Cardiac septum (tissue), 1 donor: ENCODE measurements around the gene TMC8. TPM values are rescaled to one million over a fixed set of nuclear protein-coding genes. Genes with fewer than 3 reads are reported as not detected.
"Not testable (repeated sequence)": the region's sequence is repeated elsewhere in the genome, so short reads cannot be mapped to it uniquely, and the experiment has no call there.

ENCODE experiments used
- DNase-seq: peaks from one replicate; pipeline ENCODE4 v3.0.0-alpha.2; 2020; ENCODE audit warnings: low spot score
- intact Hi-C: fragments of 100-400 bp; cut with DNase I; formaldehyde crosslinking; loops from one replicate; pipeline ENCODE4 v1.14.0; 2022
- total RNA-seq: library from RNA; stranded (reverse); fragmentation: NEBNext Ultra II Directional; extraction: Animal tissue kit (Norgen Biotek cat#: 25700); gene quantifications from one replicate; pipeline ENCODE4 v1.2.1, GENCODE V29; 2021
- donor health status: DM: no; HTN: no; CAD: no.

The TMC8 gene
- total RNA-seq, 1 donor from 2014 or later: 2.2 TPM

DNA sequence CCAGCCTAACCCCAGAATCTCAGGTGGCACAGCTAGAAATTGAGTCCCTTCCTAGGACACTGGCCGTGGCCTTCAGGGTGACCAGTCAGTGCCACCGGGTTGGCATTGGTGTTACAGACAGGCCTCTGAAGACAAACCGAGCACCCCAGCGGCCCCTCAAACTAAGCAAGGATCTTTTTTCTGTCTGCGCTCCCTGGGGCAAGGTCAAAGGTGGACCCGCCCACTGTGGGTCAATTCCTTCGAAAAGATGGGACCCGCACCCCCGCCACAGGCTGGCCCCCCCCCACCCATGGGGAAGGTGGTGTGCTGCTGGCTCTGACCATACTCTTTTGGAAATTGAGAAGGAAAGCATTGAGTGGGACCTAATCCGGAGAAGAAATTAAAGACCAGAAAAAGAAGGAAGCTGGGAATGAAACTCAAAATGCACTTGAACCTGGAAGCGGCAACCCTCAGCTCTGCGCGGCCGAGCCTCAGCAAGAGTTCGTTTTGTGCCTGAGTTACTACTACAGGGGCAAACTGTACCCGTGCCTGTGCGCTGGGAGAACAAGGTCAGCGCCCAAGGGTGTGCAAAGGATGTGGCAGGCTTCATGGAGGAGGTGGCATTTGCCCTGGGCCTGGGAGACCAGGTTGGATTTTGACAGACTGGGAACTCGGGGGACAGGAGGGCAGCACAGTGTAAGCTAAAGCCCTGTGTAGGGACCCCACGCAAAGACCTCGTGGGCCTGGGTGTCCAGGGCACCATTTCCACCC is 22.4 kb upstream of the TMC8 start:
- DNase-seq: no peak
- intact Hi-C loops: no loop called here

DNA sequence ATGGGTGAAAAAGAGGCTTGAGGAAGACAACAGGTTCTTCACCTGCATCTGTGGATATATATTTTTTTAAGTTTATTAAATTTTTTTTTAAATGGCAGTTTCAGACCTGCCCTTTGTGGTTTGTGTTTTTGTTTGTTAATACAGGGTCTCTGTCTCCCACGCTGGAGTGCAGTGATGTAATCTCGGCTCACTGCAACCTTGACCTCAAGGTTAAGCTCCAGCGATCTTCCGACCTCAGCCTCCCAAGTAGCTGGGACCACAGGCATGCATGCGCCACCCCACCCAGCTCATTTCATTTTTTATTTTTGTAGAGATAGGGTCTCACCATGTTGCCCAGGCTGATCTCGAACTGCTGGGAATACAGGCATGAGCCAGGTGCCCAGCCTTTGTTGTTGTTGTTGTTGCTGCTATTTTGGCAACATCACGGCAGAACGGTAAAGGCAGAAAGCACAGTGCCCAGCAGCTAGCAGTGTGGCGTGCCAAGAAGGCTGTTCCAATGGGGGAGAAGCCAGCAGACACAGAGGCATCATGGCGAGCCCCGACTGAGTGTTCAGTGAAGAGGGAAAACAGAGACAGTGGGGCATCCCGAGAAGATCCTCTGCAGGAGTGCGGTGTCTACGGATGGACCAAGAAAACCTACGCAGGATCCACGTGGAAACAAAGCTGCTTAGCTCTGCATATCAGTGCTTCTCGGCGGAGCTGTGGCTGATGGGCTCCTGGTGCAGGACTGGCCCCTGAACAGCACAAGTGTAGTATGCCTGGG is 21.7 kb upstream of the TMC8 start:
- intact Hi-C loops: no loop called here

DNA sequence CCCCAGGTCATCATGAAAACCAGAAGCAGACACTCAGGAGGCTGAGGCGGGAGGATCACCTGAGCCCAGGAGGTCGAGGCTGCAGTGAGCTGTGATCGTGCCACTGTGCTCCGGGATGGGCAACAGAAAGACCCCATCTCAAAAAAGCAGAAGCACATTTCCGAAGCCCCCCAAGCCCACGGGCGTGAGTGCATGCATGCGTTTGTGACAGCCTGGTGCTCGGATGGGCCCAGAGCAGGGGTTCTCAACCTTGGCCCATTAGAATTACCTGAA is 21.1 kb upstream of the TMC8 start:
- intact Hi-C loops: no loop called here
- DNase-seq: no peak

More for the DNA sequence above, 21.7 kb upstream of the TMC8 start:
- no peak for DNase-seq

DNA sequence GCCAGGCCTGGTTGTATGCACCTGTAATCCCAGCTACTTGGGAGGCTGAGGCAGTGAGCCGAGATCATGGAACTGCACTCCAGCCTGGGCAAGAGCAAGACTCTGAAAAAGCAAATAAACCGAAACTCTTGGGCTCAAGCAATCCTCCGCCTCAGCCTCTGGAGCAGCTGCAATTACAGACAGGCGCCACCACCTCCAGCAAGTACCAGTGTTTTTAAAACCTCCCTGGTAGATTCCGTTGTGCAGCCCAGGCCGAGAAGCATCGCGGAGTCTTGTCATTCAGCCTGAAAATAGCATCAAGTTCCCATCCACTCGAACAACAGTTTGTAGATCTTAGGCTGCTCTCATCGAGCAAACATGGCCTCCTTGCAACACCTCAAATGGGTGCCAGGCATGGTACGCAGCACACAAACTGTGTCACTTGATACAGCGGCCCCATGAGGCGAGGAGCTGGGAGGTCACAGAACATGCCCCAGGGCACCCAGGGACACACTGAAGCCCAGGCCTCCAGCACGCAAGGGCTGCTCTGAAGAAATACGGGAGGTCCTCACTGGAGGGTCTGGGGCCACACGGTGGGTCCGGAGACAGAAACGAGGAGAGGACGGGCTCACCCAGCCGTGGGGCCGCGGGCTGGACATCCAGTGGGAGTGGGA is 20.1 kb upstream of the TMC8 start:
- no peak for DNase-seq
- intact Hi-C loops: loop anchor here (5.0 kb wide), 1 partner anchor 312 kb away; no protein-coding TSS in a partner anchor

DNA sequence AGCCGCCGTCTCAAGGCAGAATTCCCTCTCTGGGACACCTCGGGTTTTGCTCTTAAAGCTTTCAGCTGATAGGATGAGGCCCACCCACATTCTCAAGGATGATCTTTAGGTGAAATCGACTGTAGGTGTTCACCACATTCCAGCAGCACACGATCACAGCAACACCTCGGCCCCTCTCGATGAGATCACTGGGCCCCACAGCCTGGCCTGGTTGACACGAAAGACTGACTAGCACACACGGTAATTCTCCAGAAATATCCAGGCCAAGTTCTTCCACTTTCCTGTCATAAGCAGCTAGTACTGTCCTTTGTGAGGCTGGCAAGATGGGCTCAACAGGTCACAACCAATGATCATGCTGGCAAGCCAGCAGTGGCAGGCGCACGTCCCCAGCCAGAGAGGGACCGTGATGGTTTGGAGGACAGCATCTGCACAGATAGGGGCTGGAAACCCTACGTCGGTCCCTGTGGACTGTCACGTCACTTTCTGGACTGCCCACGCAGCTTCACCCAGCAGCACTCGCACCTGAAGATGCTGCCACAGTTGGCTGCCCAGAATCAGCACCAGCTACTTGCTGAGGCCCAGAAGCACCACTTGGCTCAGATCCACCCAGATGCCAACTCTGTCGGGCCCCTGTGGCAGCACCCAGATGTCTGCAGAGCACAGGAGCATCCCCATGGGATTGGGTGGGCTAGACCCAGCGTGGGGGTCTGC is 19.4 kb upstream of the TMC8 start:
- intact Hi-C loops: loop anchor here (5.0 kb wide), 1 partner anchor 311 kb away; no protein-coding TSS in a partner anchor
- no peak for DNase-seq

DNA sequence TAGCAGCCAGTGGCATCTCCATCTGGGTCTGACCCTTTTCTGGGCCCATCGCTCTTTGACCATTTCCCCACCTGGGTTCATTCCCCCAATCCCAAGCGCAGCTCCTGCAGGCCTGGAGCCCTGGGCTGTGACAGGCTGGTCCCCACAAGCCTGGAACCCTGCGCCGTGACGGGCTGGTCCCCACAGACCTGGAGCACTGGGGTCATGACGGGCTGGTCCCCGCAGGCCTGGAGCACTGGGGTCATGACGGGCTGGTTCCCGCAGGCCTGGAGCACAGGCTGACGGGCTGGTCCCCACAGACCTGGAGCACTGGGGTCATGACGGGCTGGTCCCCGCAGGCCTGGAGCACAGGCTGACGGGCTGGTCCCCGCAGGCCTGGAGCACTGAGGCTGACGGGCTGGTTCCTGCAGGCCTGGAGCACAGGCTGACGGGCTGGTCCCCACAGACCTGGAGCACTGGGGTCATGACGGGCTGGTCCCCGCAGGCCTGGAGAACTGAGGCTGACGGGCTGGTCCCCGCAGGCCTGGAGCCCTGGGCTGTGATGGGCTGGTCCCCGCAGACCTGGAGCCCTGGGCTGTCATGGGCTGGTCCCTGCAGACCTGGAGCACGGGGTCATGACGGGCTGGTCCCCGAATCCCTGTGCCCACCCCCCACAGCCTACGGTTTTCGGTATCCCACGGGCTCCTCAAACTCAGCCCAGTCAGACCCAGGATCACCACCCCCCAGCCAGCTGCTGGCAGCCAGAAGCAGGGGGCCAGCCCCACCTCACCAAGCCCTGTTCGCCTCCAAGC is 18.6 kb upstream of the TMC8 start:
- intact Hi-C loops: loop anchor here (2.0 to 5.0 kb wide), 3 partner anchors 65 to 310 kb away; no protein-coding TSS in a partner anchor
- DNase-seq: no peak

DNA sequence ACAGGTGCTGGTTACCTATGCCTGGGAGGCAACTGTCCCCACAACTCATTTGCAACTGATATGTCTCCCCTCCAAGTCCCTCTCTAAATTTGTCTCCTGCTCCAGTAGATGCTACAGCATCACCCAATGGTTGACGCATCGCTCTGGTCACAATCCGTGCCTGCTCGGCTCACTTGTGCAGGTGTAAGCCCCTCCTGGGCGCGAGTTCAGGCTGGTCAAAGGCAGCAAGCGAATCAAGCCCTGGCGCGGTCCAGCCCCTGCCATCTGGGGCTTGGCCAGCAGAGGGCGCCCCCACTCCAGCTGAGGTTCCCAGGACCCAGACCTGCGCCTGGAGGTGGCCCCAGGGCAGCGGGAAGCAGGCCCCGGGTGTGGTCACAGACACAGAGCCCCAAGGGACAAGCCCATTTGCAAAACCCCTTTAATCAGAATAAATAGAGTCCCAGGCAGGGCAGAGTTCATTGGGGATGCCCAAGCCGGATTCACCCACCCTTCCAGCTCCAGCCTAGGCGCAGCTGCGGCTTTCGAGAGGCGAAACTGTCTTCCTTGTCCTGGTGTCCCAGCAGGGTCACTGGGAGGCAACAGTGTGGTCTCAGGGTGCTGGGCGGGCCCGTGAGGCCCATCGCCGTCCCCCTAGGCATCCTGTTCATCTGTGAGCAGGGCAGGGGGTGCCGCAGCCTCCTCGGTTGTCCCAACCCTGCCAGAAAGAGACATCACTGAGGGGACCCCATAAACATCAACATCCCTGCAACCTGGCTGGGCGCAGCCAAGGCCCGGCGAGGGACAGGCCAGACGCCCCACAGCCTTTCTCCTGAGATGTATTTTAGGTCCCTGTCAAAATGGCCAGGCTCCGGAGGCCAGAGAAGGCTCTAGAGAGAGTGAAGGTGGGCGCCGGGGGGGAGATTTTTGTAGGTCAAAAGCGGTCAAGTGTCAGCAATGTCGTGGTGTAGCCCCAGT is 17.8 kb upstream of the TMC8 start:
- DNase-seq: peak; percentile 92
- intact Hi-C loops: loop anchor here (2.0 to 5.0 kb wide), 3 partner anchors 64 to 310 kb away; no protein-coding TSS in a partner anchor

DNA sequence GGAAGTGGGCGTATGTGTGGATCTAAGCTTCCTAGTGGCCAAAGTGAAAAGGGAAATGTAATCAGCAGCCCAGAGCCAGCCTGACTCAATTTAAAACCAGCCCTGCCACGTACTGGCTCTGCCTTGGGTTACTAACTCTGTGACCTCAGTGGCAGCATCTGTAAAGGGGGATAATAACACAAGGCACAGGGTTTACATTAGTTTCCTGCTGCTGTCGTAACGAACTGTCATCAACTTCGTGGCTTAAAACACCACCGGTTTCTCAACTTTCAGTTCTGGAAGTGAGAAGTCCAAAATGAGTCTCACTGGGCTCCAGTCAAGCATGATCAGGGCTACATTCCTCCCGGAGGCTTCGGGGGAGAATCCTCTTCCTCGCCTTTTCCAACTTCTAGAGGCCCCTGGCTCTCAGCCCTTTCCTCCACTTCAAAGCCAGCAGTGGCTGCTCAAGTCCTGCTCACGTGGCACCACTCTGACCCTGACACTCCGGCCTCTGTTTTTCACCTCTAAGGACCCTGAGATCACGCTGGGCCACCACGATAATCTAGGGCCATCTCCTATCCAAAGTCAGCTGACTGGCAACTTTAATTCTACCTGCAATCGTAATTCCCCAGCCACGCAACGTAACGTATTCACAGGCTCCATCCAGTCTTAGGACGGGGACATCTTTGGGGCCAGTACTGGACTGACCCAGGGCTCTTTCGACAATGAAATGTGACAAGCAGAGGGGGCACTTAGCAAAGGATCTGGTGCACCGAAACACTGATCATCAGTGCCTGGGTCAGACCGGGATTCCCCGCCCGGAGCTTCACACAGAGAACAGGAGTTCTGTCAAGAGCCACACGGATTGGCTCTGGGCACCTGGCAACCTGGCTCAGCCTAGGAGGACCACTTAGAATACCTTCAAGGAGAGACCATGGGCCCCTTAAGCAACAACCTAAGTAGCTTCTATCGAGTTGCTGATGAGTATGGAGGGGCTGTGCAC is 16.5 kb upstream of the TMC8 start:
- intact Hi-C loops: loop anchor here (2.0 to 5.0 kb wide), 3 partner anchors 63 to 308 kb away; no protein-coding TSS in a partner anchor
- DNase-seq: no peak

DNA sequence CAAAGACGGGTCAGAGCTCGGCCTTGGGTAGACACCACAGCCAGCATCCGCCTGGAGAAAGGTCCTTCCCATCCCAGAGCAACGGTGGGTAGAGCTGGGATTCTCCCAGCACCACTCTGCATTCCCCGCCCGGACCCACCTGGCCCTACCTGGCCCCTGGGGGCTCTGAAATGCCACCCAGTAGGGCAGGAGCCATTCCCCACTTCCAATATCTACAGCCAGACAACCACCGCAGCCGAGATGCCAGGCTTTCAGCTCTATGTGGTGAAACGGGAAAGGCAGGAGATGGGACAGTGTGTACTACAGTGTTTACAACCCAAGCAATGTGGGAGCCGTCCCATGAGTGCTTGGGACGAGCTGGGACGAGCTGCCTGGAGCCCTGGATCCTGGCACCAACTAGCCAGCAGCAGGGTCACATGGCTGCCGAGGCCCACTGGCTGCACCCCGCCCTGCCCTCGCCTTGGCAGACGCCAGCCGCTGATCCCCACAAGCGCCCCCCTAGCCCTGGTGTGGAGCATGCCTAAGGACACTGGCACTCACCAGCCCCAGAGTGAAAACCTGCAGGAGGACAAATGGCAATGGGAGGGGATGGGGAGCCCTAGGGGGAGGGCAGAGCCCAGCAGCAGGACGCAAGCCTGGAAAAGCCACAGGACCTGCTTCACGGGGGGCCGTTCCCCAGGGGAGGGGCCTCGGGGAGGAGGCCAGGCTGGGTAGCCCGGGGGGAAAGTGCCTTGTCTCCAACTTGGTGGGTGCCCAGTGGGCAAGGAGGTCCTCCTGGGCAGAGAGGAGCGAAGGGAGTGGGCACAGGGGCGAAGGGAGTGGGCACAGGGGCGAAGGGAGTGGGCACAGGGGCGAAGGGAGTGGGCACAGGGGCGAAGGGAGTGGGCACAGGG is 15.5 kb upstream of the TMC8 start:
- DNase-seq: no peak
- intact Hi-C loops: loop anchor here (5.0 kb wide), 1 partner anchor 307 kb away; no protein-coding TSS in a partner anchor

DNA sequence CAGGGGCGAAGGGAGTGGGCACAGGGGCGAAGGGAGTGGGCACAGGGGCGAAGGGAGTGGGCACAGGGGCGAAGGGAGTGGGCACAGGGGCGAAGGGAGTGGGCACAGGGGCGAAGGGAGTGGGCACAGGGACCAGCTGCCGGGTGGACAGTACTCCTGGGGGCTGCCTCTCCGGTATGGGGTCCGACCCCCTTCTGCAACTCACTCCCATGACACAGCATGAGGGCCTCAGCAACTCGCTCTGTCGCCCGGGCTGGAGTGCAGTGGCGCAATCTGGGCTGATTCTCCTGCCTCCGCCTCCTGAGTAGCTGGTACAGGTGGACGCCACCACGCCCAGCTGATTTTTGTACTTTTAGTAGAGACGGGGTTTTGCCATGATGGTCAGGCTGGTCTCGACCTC is 14.8 kb upstream of the TMC8 start:
- intact Hi-C loops: not testable (repeated sequence)

DNA sequence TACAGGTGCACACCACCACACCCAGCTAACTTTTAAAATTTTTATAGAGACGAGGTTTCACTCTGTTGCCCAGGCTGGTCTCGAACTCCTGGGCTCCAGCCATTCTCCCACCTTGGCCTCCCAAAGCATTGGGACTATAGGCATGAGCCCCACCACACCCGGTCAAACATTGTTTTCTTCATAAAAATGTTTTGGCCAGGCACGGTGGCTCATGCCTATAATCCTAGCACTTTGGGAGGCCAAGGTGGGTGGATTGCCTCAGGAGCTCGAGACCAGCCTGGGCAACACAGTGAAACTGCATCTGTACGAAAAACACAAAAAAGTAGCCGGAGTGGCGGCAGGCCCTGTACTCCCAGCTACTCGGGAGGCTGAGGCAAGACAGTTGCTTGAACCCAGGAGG is 14.2 kb upstream of the TMC8 start:
- no peak for DNase-seq
- intact Hi-C loops: no loop called here

More for the DNA sequence above, 14.8 kb upstream of the TMC8 start:
- DNase-seq: not testable (repeated sequence)

DNA sequence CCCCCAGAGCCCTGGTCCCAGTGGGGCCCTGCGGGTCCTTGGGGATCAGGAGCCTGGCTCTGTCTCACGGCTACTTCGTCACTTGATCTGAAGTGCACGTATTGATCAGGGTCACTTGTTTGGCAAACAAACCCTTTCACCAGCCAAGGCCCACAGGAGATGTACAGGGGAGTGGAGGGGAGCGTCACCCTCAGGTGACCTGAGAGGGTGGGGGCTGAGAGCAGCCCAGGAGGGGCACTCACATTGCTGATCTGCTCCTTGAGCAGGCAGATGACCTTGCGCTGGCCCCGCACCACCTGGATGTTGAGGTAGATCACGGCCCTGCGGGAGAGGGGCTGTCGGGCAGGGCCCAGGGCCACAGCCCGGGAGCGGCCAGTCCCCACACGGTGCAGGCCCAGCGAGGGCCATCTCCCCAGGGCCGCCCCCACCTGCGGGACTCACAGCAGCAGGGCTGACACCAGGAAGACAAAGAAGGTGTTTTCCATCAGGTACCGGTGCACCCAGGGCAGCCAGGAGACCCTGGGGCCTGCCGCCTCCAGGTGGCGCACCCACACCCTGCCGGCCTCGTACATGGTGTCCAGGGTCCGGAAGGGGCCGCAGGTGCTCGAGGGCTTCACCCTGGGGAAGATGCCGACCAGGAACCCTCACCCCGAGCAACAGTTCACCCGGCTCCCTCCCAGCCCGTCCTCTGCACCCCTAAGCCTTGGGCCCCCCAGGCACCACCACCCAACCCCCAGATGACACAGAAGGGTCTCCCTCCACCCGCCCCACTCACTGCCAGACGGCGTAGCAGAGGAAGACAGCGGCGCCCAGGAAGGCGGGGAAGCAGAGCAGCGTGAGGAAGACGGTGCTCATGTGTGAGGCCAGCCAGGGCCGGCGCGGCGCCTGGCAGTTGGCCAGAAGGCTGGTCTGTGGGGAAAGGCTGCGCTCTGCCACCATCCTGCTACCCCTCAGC is 13.3 kb upstream of the TMC8 start:
- no peak for DNase-seq
- intact Hi-C loops: no loop called here

DNA sequence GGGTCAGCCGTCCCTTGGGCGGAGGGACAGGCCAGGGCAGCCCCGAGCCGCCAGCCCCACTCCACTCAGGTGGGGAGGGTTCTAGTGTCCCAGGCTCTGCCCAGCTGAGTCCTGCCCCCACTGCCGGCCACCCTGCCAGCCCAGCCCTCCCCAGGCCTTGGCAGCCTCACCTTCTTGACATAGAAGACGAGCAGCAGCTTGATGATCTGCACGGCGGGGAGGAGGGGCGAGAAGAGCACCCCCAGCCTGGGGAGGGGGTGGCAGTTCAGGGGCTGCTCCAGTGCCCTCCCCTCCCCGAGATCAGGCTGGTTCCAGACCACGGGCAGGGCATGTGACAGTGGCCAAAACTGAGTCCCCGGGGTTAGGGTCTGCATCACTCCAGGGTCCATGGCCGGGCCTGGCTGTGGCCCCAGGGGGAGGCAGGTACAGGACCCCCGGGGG is 11.8 kb upstream of the TMC8 start:
- intact Hi-C loops: no loop called here
- no peak for DNase-seq

DNA sequence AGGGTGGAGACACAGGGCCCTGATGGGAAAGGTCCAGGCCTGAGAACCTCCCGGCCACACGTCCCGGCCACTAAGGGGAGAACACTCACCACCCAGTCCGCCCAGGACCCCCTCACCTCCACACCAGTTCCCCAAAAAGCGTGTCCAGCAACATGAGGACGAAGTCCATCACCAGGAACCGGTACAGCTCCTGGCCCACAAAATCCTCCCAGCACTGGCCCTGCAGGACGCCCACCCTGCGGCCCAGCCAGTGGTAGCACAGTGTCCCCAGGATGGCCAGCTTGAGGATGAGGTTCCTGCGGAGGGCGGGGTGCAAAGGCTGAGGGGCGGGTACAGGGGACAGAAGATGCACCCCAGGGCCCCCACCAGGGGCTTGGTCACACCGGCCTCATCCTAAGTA is 10.0 kb upstream of the TMC8 start:
- intact Hi-C loops: no loop called here
- DNase-seq: no peak
